Measurements from ENCODE around the gene IGF2.

Gene IGF2

GRCh38 chr11:2169626-2170570, 30.7 kb upstream of the IGF2 start:
- no peak overlapping the region for H3K4me2 ChIP-seq (ENCODE audit: low read length)
- H2BK12ac ChIP-seq (ENCODE audit: low read length), result no peak overlapping the region
- H3K14ac ChIP-seq (ENCODE audit: low read length), result no peak overlapping the region
- H4K8ac ChIP-seq (ENCODE audit: low read depth, low read length), result no peak overlapping the region
- peaks cover 2% of the 10 kb centered on the region for H3K9me3 ChIP-seq (ENCODE audit: insufficient read depth, low read depth, low read length)
- H3K4me3 ChIP-seq (ENCODE audit: low read depth, low read length), result no peak overlapping the region
- no peaks in the 10 kb centered on the region for H3K79me1 ChIP-seq (ENCODE audit: low read length)
- no peak overlapping the region for H4K91ac ChIP-seq (ENCODE audit: low read depth, low read length)
- H2BK5ac ChIP-seq (ENCODE audit: low read depth, low read length, poor library complexity), result no peak overlapping the region
- H3K9ac ChIP-seq (ENCODE audit: low read length), result no peak overlapping the region
- H3K27me3 ChIP-seq (ENCODE audit: insufficient read depth, low read length), result no peaks in the 10 kb centered on the region
- H2AK5ac ChIP-seq (ENCODE audit: low read length), result no peak overlapping the region
- no peak for DNase-seq
- no CpG with 5 or more reads among the region's 45 CpGs for WGBS (ENCODE audit: extremely low coverage, insufficient coverage, insufficient read length)
- H3K4me1 ChIP-seq (ENCODE audit: control insufficient read depth in 1 of 2, insufficient read depth in 2 of 2, low read length in 2 of 2), result peaks cover 3 to 4% of the 10 kb centered on the region in 2 experiments
- H3K79me2 ChIP-seq (ENCODE audit: control insufficient read depth, insufficient read depth, low read length, poor library complexity), result no peaks in the 10 kb centered on the region
- H3K27ac ChIP-seq (ENCODE audit: low read depth, low read length), result no peak overlapping the region
- H4K12ac ChIP-seq (ENCODE audit: low read depth, low read length), result no peak overlapping the region
- H2BK120ac ChIP-seq (ENCODE audit: insufficient read depth, low read length, poor library complexity), result no peak overlapping the region
- no peaks in the 10 kb centered on the region for H3K36me3 ChIP-seq (ENCODE audit: control insufficient read depth in 1 of 2, insufficient read depth in 2 of 2, low read length in 2 of 2)
- no peak overlapping the region for H3K4ac ChIP-seq (ENCODE audit: low read depth, low read length)
- H2AFZ ChIP-seq (ENCODE audit: insufficient read depth, low read length, poor library complexity), result no peak overlapping the region
- no peak overlapping the region for H3K23ac ChIP-seq (ENCODE audit: low read length)
- H3K18ac ChIP-seq (ENCODE audit: low read length), result no peak overlapping the region

GRCh38 chr11:2169005-2169378, 29.8 kb upstream of the IGF2 start:
- H3K18ac ChIP-seq (ENCODE audit: low read length), result no peak overlapping the region
- no peak overlapping the region for H3K4me2 ChIP-seq (ENCODE audit: low read length)
- H3K4me3 ChIP-seq (ENCODE audit: low read depth, low read length), result no peak overlapping the region
- H4K12ac ChIP-seq (ENCODE audit: low read depth, low read length), result no peak overlapping the region
- no peaks in the 10 kb centered on the region for H3K79me1 ChIP-seq (ENCODE audit: low read length)
- no peak overlapping the region for H4K91ac ChIP-seq (ENCODE audit: low read depth, low read length)
- peak in 1 of 2 donors; percentile 61 for DNase-seq
- no peaks in the 10 kb centered on the region for H3K36me3 ChIP-seq (ENCODE audit: control insufficient read depth in 1 of 2, insufficient read depth in 2 of 2, low read length in 2 of 2)
- no peaks in the 10 kb centered on the region for H3K27me3 ChIP-seq (ENCODE audit: insufficient read depth, low read length)
- no peak overlapping the region for H2BK12ac ChIP-seq (ENCODE audit: low read length)
- H4K8ac ChIP-seq (ENCODE audit: low read depth, low read length), result no peak overlapping the region
- no peak overlapping the region for H3K4ac ChIP-seq (ENCODE audit: low read depth, low read length)
- H3K27ac ChIP-seq (ENCODE audit: low read depth, low read length), result no peak overlapping the region
- no peak overlapping the region for H2AK5ac ChIP-seq (ENCODE audit: low read length)
- no peak overlapping the region for H3K14ac ChIP-seq (ENCODE audit: low read length)
- no CpG with 5 or more reads among the region's 10 CpGs for whole genome bisulfite sequencing (ENCODE audit: extremely low coverage, insufficient coverage, insufficient read length)
- no peak overlapping the region for H2BK5ac ChIP-seq (ENCODE audit: low read depth, low read length, poor library complexity)
- no peak overlapping the region for H2BK120ac ChIP-seq (ENCODE audit: insufficient read depth, low read length, poor library complexity)
- H3K79me2 ChIP-seq (ENCODE audit: control insufficient read depth, insufficient read depth, low read length, poor library complexity), result no peaks in the 10 kb centered on the region
- H3K4me1 ChIP-seq (ENCODE audit: control insufficient read depth in 1 of 2, insufficient read depth in 2 of 2, low read length in 2 of 2), result peaks cover 3 to 4% of the 10 kb centered on the region in 2 experiments
- no peak overlapping the region for H3K23ac ChIP-seq (ENCODE audit: low read length)
- H3K9me3 ChIP-seq (ENCODE audit: insufficient read depth, low read depth, low read length), result peaks cover 2% of the 10 kb centered on the region
- no peak overlapping the region for H2AFZ ChIP-seq (ENCODE audit: insufficient read depth, low read length, poor library complexity)
- no peak overlapping the region for H3K9ac ChIP-seq (ENCODE audit: low read length)

GRCh38 chr11:2168286-2169004, 29.3 kb upstream of the IGF2 start:
- WGBS (ENCODE audit: extremely low coverage, insufficient coverage, insufficient read length), result no CpG with 5 or more reads among the region's 33 CpGs

DNA sequence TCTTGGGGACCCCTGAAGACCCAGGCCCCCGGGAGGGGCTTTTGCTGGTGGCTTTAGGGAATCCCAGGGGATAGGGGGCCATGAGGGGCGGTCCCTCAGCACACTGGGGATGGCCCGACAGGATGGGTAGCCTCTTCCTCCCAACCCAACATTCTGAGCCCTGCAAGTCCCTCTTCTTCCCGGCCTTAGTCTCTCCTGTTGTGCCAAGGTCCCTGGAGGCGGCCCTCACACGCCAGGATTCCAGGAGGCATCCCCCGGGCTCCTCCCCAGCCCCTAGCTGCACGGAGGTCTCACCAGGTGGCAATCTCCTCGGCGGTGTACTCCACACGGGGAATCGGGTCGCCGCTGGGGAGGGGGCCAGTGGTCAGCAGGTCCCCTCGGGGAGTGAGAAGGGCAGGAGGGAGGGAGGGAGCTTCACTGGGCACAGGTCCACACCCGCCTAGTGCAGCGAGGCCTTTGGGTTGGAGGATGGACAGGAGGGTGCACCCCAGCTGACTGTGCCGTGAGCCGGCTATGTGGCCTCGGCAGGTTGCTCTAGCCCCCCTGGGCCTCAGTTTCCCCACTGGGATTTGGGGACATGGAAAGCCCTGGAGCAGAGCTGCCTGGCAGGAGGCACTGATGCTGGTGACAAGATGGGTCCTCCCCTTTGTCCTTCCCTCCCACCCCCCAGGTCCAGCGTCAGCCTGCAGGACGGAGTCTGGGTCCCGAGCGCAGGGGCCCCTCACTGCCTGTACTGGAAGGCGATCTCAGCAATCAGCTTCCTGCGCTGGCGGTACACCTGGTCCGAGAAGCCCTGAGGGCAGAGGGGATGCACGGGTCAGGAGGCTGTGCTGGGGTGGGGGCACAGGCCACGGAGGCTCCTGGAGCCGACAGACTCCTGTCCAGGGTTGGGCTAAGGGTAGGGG, 28.2 kb upstream of the IGF2 start:
- no peak overlapping the region for H3K27ac ChIP-seq (ENCODE audit: low read depth, low read length)
- no peak overlapping the region for H2BK12ac ChIP-seq (ENCODE audit: low read length)
- no peaks in the 10 kb centered on the region for H3K79me1 ChIP-seq (ENCODE audit: low read length)
- H3K14ac ChIP-seq (ENCODE audit: low read length), result no peak overlapping the region
- no peaks in the 10 kb centered on the region for H3K79me2 ChIP-seq (ENCODE audit: control insufficient read depth, insufficient read depth, low read length, poor library complexity)
- DNase-seq, result no peak
- no peak overlapping the region for H2BK120ac ChIP-seq (ENCODE audit: insufficient read depth, low read length, poor library complexity)
- no peaks in the 10 kb centered on the region for H3K27me3 ChIP-seq (ENCODE audit: insufficient read depth, low read length)
- no peak overlapping the region for H3K18ac ChIP-seq (ENCODE audit: low read length)
- no peaks in the 10 kb centered on the region for H3K36me3 ChIP-seq (ENCODE audit: control insufficient read depth in 1 of 2, insufficient read depth in 2 of 2, low read length in 2 of 2)
- H2AK5ac ChIP-seq (ENCODE audit: low read length), result no peak overlapping the region
- H3K4me1 ChIP-seq (ENCODE audit: control insufficient read depth in 1 of 2, insufficient read depth in 2 of 2, low read length in 2 of 2), result peaks cover 3 to 4% of the 10 kb centered on the region in 2 experiments
- no CpG with 5 or more reads among the region's 31 CpGs for WGBS (ENCODE audit: extremely low coverage, insufficient coverage, insufficient read length)
- no peak overlapping the region for H2AFZ ChIP-seq (ENCODE audit: insufficient read depth, low read length, poor library complexity)
- H3K9ac ChIP-seq (ENCODE audit: low read length), result no peak overlapping the region
- H2BK5ac ChIP-seq (ENCODE audit: low read depth, low read length, poor library complexity), result no peak overlapping the region
- H3K4me2 ChIP-seq (ENCODE audit: low read length), result no peak overlapping the region
- no peak overlapping the region for H4K91ac ChIP-seq (ENCODE audit: low read depth, low read length)
- peaks cover 2% of the 10 kb centered on the region for H3K9me3 ChIP-seq (ENCODE audit: insufficient read depth, low read depth, low read length)
- no peak overlapping the region for H4K12ac ChIP-seq (ENCODE audit: low read depth, low read length)
- H3K4ac ChIP-seq (ENCODE audit: low read depth, low read length), result no peak overlapping the region
- no peak overlapping the region for H3K23ac ChIP-seq (ENCODE audit: low read length)
- no peak overlapping the region for H3K4me3 ChIP-seq (ENCODE audit: low read depth, low read length)
- no peak overlapping the region for H4K8ac ChIP-seq (ENCODE audit: low read depth, low read length)

More at GRCh38 chr11:2168286-2169004, 29.3 kb upstream of the IGF2 start:
- no peaks in the 10 kb centered on the region for H3K36me3 ChIP-seq (ENCODE audit: control insufficient read depth in 1 of 2, insufficient read depth in 2 of 2, low read length in 2 of 2)
- H2BK120ac ChIP-seq (ENCODE audit: insufficient read depth, low read length, poor library complexity), result no peak overlapping the region
- H3K18ac ChIP-seq (ENCODE audit: low read length), result no peak overlapping the region
- no peak overlapping the region for H3K9ac ChIP-seq (ENCODE audit: low read length)
- H3K79me1 ChIP-seq (ENCODE audit: low read length), result no peaks in the 10 kb centered on the region
- H3K79me2 ChIP-seq (ENCODE audit: control insufficient read depth, insufficient read depth, low read length, poor library complexity), result no peaks in the 10 kb centered on the region
- H3K4me3 ChIP-seq (ENCODE audit: low read depth, low read length), result no peak overlapping the region
- no peak overlapping the region for H2AFZ ChIP-seq (ENCODE audit: insufficient read depth, low read length, poor library complexity)
- no peak overlapping the region for H2BK5ac ChIP-seq (ENCODE audit: low read depth, low read length, poor library complexity)
- no peak overlapping the region for H4K8ac ChIP-seq (ENCODE audit: low read depth, low read length)
- peak; percentile 48 to 75 for DNase-seq
- no peak overlapping the region for H3K27ac ChIP-seq (ENCODE audit: low read depth, low read length)
- H4K91ac ChIP-seq (ENCODE audit: low read depth, low read length), result no peak overlapping the region
- H3K9me3 ChIP-seq (ENCODE audit: insufficient read depth, low read depth, low read length), result peaks cover 2% of the 10 kb centered on the region
- no peak overlapping the region for H3K4ac ChIP-seq (ENCODE audit: low read depth, low read length)
- H3K14ac ChIP-seq (ENCODE audit: low read length), result no peak overlapping the region
- H3K4me2 ChIP-seq (ENCODE audit: low read length), result no peak overlapping the region
- no peak overlapping the region for H2BK12ac ChIP-seq (ENCODE audit: low read length)
- H3K23ac ChIP-seq (ENCODE audit: low read length), result no peak overlapping the region
- peaks cover 3 to 4% of the 10 kb centered on the region in 2 experiments for H3K4me1 ChIP-seq (ENCODE audit: control insufficient read depth in 1 of 2, insufficient read depth in 2 of 2, low read length in 2 of 2)
- no peak overlapping the region for H4K12ac ChIP-seq (ENCODE audit: low read depth, low read length)
- no peaks in the 10 kb centered on the region for H3K27me3 ChIP-seq (ENCODE audit: insufficient read depth, low read length)
- H2AK5ac ChIP-seq (ENCODE audit: low read length), result no peak overlapping the region

Measured in trophoblast cell (in vitro differentiated cells and primary cell).